BE2C (cell line): ENCODE results near the gene TRMO.
A peak's percentile ranks its signal among the peaks of the same experiment; 100 is the strongest.
"Not testable (repeated sequence)": the region's sequence is repeated elsewhere in the genome, so short reads cannot be mapped to it uniquely, and the experiment has no call there.

Source experiments
- DNase-seq: peaks from one replicate; pipeline ENCODE4 v3.0.0-alpha.2; 2020
- H3K27me3 ChIP-seq: fragments of 250-450 bp; sonication (Bioruptor Pico); 2 replicates; pipeline ENCODE4 v1.5.1; 2020; ENCODE audit warnings: mild to moderate bottlenecking
- H3K36me3 ChIP-seq: fragments of 250-450 bp; sonication (Bioruptor Pico); 2 replicates; pipeline ENCODE4 v1.5.1; 2020; ENCODE audit warnings: mild to moderate bottlenecking
- H3K4me1 ChIP-seq: fragments of 250-450 bp; sonication (Bioruptor Pico); 2 replicates; pipeline ENCODE4 v1.5.1; 2020
- H3K4me3 ChIP-seq: 2 replicates; pipeline ENCODE4 v1.5.1; 2011; ENCODE audit warnings: low read depth, low read length
- H3K9me3 ChIP-seq: fragments of 250-450 bp; sonication (Bioruptor Pico); 2 replicates; pipeline ENCODE4 v1.5.1; 2020
- TF ChIP-seq, protein P1 (sequence below): IDR thresholded peaks from 2 replicates; pipeline ENCODE4 v1.5.1; 2012; ENCODE audit warnings: mild to moderate bottlenecking, low read depth, low read length

The TRMO gene

DNA sequence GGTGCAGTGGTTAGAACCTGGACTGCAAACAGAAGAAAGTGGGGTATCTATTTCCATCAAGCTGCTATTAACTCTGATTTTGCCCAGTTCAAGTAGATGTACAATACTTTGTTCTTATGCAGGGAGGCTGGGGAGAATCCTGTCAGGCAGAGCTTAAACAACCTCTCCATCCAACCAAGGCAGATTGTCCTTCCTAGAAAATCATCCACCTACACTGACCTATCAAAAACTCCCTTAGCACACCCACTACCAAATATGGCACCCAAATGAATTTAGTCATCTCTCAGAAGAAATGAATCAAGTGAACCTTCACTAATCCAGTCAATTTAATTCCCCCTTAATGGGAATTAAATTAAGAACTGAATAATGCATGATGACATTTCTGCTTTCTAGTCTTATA is 34.0 kb upstream of the TRMO start:
- no peak for DNase-seq
- TF ChIP-seq, protein P1, sequence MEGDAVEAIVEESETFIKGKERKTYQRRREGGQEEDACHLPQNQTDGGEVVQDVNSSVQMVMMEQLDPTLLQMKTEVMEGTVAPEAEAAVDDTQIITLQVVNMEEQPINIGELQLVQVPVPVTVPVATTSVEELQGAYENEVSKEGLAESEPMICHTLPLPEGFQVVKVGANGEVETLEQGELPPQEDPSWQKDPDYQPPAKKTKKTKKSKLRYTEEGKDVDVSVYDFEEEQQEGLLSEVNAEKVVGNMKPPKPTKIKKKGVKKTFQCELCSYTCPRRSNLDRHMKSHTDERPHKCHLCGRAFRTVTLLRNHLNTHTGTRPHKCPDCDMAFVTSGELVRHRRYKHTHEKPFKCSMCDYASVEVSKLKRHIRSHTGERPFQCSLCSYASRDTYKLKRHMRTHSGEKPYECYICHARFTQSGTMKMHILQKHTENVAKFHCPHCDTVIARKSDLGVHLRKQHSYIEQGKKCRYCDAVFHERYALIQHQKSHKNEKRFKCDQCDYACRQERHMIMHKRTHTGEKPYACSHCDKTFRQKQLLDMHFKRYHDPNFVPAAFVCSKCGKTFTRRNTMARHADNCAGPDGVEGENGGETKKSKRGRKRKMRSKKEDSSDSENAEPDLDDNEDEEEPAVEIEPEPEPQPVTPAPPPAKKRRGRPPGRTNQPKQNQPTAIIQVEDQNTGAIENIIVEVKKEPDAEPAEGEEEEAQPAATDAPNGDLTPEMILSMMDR: no peak
- 0 out of 2 replicates have a peak, but pooled peaks cover 7% of the 10 kb centered on the region for H3K4me1 ChIP-seq

DNA sequence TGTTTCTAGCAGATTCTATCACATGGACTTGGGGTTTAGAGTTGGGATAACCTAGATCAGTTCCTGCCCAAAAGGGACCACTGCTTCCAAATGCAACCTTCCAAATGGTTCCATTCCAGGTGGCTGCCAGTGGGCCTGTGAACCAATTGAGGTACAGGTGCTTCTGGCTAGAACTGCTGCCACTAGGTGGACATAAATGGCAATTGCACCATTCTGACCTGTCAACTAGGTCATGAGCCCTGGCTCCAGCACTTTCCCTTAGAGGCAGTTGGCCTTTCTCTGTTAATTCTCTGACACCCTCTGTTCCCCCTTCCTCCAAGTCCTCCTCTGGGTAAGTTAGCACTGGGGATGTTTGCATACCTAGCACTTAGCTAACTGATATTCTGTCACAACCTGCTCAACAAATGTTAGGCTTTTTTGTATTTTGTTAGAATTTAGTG is 32.3 kb upstream of the TRMO start:
- no peak overlapping the region for H3K4me3 ChIP-seq
- peak; percentile 45 for DNase-seq
- no peaks in the 10 kb centered on the region for H3K36me3 ChIP-seq
- TF ChIP-seq, protein P1: peak; percentile 82
- 0 out of 2 replicates have a peak, but pooled peaks cover 7% of the 10 kb centered on the region for H3K4me1 ChIP-seq
- peaks cover 14% of the 10 kb centered on the region for H3K27me3 ChIP-seq
- H3K9me3 ChIP-seq: 0 out of 2 replicates have a peak, but pooled peaks cover 3% of the 10 kb centered on the region

More for the DNA sequence above, 34.0 kb upstream of the TRMO start:
- Histone ChIP-seq H3K27me3 (peaks cover 5% of the 10 kb centered on the region), H3K4me3 (no peak overlapping the region), H3K9me3 (no peaks in the 10 kb centered on the region), H3K36me3 (no peaks in the 10 kb centered on the region)

DNA sequence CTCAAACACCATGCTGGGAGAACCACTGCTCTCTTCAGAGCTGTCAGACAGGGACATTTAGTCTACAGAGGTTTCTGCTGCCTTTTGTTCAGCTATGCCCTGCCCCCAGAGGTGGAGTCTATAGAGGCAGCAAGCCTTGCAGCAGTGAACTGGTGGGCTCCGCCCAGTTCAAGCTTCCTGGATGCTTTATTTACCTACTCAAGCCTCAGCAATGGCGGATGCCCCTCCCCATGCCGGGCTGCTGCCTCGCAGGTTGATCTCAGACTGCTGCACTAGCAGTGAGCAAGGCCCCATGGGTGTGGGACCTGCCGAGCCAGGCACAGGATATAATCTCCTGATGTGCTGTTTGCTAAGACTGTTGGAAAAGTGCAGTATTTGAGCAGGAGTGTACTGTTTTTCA is 28.6 kb upstream of the TRMO start:
- H3K36me3 ChIP-seq, H3K9me3 ChIP-seq, H3K4me1 ChIP-seq, H3K4me3 ChIP-seq, DNase-seq: not testable (repeated sequence)
- peaks cover 27% of the 10 kb centered on the region for H3K27me3 ChIP-seq

- peaks cover 39% of the 10 kb centered on the region for H3K27me3 ChIP-seq
- DNase-seq, H3K9me3 ChIP-seq, H3K4me3 ChIP-seq, H3K36me3 ChIP-seq, H3K4me1 ChIP-seq: not testable (repeated sequence)
These were observed 24.8 kb upstream of the TRMO start for GRCh38 chr9:97947094-97947493.

- peaks cover 48% of the 10 kb centered on the region for H3K27me3 ChIP-seq
- H3K9me3 ChIP-seq, H3K4me3 ChIP-seq, H3K36me3 ChIP-seq, DNase-seq, H3K4me1 ChIP-seq: not testable (repeated sequence)
These were observed 23.2 kb upstream of the TRMO start for GRCh38 chr9:97945470-97945869.

DNA sequence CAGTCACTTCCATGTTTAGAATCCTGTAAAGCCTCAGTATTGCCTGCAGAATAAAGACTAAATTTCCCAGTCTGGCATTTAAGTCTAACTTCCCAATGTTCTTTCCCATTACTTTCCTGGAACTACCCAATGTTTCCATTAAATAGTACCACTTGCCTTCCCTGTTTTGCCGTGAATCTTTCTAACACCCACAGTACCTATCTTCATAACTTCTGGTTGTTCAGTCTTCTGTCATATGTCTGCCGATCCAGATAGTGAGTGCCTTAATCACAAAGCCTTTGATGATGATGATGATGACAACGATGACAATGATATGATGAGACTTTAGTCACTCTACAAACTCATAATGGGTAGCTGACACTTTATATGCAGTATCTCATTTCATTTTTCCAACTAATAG is 22.3 kb upstream of the TRMO start:
- no peaks in the 10 kb centered on the region for H3K4me1 ChIP-seq
- TF ChIP-seq, protein P1: no peak
- H3K27me3 ChIP-seq: peaks cover 46% of the 10 kb centered on the region
- no peaks in the 10 kb centered on the region for H3K9me3 ChIP-seq
- no peak for DNase-seq
- no peaks in the 10 kb centered on the region for H3K36me3 ChIP-seq
- H3K4me3 ChIP-seq: no peak overlapping the region

DNA sequence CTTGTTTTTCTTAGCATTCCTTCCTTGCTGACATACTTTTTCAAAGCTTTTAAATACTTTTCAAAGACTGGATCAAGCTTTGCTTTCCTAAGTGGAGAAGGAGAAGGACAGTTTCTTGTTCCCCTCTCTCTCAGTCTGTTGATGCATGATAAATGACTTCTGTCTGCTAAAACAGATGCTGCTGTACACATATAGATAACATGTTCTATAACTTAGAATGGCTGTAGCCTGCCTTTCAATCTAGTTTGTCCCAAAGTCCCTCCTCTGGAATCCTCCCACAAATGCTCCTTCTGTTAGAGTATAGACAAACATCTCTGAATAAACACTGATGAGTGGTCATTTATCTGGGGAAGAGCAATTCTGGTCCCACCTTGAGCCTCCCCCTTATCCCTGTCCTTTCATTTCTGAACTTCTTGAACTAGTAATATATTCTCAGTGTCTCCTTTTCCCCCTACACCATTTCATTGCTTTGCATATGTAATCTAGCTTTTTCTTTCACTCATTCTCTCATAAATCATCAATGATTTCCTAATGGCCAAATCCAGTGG is 21.1 kb upstream of the TRMO start:
- H3K4me1 ChIP-seq: no peaks in the 10 kb centered on the region
- no peak overlapping the region for H3K4me3 ChIP-seq
- TF ChIP-seq, protein P1: no peak

GRCh38 chr9:97941323-97941722 is 19.0 kb upstream of the TRMO start:
- Histone ChIP-seq H3K27me3 (peaks cover 61% of the 10 kb centered on the region), H3K4me1 (no peaks in the 10 kb centered on the region), H3K4me3 (no peak overlapping the region), H3K9me3 (no peaks in the 10 kb centered on the region), H3K36me3 (no peaks in the 10 kb centered on the region)
- DNase-seq: no peak
- TF ChIP-seq, protein P1: no peak

More for the DNA sequence above, 21.1 kb upstream of the TRMO start:
- peaks cover 46% of the 10 kb centered on the region for H3K27me3 ChIP-seq
- no peaks in the 10 kb centered on the region for H3K9me3 ChIP-seq
- no peak for DNase-seq
- no peaks in the 10 kb centered on the region for H3K36me3 ChIP-seq
